ENCODE data around the gene COL6A5.

The COL6A5 gene

DNA sequence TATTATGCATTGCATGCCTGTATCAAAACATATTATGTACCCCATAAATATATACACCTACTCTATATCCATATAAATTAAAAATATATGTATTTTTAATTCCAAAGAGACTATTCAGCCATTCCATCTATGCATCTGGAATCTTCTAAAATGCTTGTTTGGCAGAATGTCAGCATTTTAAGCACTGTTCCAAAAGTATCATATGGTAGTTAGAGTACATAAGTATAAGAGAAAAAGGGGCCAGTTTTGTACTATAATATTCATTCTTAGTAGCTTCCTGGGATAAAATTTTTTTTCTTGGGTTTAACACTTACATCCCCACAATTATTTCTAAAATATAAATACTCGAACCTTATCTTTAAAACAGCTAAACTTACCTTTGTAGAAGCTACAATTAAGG, 111.1 kb downstream of the COL6A5 start:
- no peak for ATAC-seq

DNA sequence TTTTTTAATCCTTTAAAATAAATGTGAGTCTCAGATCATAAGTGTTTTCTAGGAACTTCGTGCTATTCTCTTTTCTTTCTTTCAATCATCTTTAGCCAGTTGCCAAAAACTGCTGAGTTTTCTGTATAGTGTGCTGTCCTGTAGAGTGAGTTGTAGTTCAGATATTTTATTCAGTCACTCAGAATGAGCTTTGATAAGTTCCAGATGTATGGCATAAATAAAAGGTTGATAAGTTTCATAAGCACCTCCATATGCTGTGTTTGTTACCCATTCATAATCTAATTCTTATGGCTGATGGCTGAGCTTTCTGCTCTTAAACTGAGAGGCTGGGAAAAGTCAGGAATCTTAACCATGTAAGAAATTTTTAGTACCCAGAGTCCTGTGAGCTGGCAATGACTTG, 112.2 kb downstream of the COL6A5 start:
- ATAC-seq: no peak

DNA sequence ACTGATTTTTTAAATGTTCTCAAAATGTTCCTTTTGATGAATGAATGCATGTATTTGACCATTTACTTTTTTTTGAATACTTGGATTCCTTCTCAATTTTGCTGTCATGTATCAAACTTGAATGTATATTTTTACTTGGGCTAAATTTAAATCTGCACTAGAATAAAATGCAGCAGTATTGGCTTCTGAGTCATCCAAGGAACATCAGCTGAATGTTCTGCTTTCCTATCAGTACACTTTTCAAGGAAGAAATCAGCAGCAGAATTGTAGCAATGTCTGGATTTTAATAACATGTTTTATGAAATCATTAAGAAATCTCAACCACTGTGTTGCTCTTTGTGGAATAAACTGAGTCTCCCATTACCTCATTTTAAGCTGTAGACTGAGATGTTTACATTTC, 114.5 kb downstream of the COL6A5 start:
- ATAC-seq: no peak

DNA sequence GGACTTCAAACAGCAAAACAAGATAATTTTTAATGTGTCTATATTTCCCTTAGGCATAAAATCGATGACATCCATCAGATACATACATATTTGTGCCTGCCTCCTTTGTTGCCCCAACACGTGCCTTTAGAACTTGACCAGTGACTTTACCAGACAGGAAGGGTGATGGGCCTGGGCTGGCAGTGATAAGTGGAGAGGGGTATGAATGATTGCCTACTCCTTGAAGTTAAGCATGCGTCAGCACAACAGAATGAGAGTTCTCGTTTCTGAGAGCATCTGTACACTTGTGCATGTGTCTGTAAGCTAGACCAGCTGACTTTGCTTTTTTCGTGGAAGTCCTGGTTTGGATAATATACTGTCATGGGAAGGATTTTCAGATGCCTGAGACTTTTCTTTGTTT, 116.6 kb downstream of the COL6A5 start:
- no peak for ATAC-seq

DNA sequence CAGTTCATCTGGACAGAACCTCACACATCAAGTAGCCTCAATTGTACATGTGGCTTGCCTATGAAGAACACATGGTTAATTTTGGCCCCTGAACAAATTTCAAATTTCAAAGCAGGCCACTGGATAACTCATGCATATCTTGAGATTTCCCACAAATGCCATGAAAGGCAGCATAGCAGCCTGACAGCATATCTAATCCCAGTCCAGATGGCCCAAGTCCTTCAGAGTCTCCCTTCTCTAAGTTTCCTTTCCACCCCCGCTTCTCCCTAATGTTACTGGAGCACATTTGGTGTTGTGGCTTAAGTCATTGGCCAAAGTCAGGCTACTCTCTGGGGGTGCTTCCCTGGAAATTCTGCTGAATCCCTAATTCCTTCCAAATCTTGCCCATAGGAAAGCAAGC, 117.7 kb downstream of the COL6A5 start:
- ATAC-seq: no peak

DNA sequence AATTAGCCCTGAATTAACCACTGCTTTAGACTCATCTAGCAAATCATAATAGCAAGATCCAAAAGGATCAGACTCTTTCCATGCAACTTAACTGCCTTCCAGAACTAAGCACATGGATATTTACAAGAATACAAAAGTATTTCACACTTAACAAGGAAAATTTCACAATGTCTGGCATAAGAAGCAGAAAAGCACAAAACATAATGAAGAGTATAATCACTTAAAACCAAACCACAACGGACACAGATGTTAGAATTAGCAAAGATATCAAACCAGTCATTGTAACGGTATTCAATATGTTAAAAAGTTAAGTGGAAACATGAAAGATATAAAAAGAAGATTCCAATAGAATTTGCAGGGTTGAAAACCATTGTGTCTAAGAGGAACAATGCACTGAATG, 120.0 kb downstream of the COL6A5 start:
- no peak for ATAC-seq

DNA sequence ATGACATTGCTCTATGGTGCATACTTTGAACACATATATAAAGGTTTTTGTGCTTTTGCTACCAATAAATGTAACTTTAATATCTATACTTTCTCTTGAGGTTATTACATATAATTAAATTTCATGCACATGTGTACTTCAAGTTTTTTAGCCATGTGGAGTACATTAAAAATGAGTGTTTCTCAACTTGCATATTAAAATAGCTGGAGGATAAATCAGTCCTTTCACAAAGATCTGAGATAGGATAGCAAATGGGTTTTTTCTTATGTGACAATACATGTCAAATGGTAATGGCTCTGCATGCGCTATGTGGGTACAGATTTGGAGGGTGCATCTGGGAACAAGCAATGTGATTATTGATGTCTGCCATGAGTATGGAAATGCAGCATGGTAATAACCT, 122.8 kb downstream of the COL6A5 start:
- ATAC-seq: no peak

DNA sequence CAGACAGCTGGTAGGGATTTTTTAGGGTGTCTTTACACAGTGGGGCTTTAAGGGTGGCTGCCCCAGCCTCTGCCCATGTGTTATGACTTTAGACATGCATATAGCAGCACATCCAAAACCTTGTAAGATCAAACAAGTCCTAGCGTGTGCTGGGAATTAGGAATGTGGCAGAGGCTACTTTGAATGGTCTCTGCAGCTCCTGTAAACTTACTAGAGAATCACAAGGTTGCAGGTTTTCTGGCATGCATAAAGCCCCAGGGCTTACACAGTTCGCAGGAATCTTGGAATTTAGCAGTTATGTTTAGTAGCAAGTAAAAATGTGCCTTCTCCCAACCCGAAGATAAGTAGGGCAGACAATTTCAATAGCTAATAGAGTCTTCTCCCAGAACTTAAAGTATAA, 124.7 kb downstream of the COL6A5 start:
- ATAC-seq: no peak

DNA sequence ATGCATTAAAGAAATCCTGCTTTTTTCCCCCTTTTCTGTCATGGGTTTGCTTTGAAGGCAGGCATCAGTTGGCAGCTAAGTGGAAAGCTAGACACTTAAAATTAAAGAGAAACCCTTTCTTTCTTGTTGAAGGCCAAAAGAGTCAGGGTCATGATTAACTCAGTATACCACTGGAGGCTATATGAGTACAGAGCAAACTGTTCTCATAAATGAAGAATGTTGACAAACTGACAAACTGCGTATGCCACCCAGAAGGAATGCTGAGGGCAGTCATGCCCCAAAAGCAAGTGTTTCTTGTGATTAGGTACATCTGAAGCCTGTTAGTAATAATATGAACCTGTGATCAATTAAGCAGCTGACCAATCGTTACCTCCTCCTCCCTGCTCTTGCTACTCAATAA, 127.9 kb downstream of the COL6A5 start:
- ATAC-seq: no peak

DNA sequence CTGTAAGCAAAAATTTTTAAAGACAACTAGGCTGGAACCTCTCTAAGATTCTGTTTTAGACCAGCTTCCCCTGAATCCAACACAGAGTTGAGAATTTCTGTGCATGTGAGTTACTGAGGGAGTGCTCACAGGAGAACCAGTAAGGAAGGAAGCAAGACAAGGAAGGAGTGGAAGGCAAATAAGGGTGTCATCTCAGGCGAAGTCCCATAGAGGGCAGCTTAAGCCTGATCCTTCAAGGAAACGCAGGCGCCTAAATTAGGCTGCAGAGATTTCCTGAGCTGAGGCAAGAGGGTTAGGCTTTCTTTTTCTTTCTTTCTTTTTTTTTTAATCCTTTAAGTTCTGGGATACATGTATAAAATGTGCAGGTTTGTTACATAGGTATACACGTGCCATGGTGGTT, 135.3 kb downstream of the COL6A5 start:
- ATAC-seq: no peak

DNA sequence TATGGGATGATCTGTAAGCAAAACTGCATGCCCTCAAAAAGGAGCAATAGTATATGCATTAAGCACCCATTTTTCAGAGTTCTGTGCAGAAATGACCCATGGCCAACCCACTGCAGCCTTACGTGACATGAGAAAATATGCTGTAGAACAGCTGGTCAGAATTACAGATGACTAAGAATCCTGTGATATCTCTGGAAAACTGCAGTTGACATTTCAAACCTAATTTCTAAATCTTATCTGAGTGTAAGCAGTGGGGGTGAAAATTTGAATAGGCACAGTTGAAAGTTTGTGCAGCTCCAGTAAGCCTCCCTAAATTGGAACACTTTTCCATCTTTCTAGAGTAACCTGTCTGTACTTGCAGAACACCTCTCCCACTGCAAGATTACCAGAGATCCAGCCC, 142.8 kb downstream of the COL6A5 start:
- no peak for ATAC-seq

DNA sequence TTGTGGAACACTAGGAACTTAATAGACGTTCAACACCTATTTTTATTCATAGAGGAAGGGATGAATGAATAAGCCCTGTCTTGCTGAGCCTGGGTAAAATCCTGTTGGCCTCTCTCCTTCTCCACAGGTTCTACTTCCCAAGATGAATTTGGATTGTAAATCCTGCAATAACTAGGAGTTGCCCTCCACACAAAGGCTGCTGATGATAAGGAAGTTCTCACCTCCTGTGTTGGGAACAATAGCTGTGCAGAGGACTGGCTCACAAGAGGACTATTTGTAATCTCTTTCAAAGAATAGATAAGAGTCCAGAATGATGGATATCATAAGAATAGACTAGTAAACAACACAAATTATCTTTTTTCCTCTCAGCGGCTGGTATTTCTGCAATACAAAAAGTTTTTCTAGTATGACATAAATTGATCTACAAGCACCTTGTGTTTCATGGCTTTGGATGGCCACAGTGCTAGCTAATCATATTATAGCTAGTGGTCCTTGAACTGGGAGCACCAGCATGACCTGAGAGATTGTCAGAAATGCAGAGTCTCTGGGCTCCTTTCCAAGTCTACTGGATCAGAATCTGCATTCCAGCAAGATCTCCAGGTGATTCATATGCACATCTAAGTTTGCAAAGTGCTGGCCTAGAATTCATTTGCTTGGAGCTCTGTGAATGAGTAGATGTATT, 143.4 kb downstream of the COL6A5 start:
- ATAC-seq: no peak

DNA sequence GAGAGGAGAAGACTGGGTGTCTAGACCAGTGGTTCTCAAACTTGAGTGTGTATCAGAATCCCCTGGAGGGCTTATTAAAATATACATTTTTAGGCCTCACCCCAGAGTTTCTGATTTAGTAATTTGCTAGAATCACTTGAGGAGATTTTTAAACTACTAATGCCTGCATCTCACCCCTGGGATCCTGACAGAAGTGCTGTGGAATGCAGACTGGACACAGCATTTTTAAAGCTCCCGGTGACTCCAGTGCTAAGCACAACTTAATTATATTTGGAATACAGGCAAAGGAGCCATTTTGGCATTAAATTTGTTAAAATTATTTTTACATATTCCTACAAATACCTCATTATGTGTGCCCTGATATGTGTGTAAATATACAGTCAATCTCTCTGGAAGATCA, 144.8 kb downstream of the COL6A5 start:
- no peak for ATAC-seq

DNA sequence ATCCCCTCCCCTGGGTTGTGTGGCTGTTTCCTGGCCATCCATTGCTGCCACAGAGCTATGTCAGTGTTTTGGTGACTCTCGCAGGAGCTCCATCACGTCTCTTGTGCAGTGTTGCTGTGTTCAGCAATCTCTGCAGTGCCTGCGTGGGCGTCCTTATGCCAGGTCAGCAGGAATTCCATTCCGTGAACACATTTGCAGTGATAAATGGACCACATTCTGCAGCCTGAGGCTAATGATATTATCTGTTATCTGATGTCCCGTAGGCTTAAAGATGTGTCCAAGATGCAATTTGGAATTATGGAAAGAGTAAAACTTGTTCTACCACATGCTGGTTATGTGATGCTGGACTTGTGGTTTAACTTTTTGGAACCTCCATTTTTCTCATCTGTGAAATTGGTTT, 146.0 kb downstream of the COL6A5 start:
- no peak for ATAC-seq

DNA sequence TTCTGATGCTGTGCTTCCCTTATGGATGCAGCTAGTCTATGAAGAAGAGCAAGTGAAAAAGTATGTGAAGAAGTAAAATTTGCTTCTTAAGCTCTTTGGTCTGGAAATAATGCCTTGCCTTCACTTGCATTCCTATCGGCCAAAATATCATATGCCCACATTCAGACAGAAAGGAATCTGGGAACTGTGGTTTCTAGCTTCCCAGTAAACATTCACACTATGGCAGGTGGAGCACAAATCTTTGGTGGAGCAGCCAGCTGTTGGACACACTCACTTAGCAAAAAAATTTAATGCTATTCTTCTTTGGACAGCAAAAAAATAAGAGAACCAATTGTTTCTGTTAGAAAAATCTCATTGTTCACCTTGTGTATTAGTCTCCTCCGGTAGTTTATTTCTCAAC, 159.2 kb downstream of the COL6A5 start:
- no peak for ATAC-seq

DNA sequence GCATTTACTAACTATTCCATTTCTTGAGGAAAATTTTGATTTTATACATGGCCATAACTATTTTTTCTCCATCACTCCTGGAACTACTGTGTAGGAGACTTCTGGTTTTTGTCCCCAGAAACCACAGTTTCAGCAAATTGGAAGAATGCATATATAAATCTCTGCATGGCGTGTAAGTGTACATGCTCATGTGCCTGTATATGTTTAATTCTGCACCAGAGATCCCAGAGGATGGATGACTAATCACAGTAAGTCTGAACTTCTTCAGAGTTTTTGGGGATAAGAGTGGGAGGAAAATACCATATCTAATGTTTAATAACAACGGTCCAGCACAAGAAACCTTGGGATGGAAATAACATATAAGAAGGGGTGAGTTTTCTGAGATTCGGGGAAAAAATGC, 160.6 kb downstream of the COL6A5 start:
- ATAC-seq: no peak

DNA sequence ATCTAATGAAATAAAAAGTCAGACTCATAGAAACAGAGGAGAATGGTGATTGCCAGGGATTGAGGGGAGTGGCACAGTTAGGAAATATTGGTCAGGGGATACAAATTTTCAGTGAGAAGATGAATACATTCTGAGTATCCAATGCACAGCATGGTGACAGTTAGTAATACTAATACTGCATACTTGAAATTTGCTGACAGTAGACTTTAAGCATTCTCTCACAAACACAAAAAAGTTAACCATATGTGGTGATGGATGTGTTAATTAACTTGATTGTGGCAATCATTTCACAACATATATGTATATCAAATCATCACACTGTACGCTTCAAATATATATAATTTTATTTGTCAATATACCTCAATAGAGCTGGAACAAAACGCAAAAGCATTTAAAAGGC, 162.3 kb downstream of the COL6A5 start:
- ATAC-seq: no peak

DNA sequence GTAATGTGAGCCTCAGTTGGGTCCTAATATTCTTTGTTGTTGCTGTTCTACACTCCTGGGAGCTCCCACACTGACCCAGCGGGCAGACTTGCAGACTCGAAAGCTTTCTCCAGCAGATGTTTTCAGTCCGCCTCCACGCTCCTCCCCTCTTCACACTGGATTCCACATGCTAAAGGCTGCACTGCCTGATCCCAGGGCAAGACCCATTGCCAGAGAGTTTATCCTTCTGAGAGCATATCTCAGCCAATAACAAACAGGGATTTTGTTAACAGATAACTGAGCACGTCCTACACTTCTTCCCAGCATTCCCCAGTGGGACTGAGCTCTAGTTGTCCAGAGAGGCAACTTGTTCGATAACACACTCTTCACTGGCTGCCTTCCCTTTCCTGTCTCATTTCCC, 163.5 kb downstream of the COL6A5 start:
- no peak for ATAC-seq

DNA sequence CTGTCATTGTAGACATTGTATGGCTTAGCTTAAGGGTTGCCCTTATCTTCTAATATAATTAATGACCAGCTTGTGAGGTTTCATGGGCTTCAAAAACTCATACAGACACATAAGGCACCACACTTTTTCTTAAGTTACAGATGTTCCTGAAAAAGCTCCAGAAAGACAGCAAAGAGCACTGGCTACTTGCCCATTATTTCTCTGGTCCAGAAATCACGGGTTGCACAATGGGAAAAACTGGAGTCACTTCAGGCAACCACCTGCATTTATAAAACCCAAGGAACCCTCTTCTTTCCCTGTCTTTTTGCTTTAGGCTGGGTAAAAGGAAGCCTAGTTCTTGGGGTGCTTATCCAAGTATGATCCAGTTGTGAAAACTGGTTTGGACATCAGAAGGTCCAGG, 169.2 kb downstream of the COL6A5 start:
- no peak for ATAC-seq

DNA sequence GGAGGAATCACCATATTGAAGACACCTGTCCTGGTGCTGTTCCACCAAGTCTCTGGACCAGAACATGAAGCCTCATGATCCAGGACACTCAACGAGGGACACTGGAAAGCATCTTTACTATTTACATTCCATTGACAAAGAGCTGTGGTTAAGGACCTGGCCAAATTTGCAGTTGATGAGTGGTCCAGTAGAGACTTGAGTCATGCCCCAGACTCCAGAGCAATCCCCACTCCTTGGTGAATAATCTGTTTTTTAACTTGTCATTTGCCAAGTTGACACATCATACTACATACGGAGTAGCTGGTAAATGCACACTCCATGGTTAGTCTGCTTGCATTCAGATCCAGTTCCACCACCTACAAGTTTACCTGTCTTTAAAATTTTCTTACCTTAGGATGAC, 170.3 kb downstream of the COL6A5 start:
- ATAC-seq: no peak

DNA sequence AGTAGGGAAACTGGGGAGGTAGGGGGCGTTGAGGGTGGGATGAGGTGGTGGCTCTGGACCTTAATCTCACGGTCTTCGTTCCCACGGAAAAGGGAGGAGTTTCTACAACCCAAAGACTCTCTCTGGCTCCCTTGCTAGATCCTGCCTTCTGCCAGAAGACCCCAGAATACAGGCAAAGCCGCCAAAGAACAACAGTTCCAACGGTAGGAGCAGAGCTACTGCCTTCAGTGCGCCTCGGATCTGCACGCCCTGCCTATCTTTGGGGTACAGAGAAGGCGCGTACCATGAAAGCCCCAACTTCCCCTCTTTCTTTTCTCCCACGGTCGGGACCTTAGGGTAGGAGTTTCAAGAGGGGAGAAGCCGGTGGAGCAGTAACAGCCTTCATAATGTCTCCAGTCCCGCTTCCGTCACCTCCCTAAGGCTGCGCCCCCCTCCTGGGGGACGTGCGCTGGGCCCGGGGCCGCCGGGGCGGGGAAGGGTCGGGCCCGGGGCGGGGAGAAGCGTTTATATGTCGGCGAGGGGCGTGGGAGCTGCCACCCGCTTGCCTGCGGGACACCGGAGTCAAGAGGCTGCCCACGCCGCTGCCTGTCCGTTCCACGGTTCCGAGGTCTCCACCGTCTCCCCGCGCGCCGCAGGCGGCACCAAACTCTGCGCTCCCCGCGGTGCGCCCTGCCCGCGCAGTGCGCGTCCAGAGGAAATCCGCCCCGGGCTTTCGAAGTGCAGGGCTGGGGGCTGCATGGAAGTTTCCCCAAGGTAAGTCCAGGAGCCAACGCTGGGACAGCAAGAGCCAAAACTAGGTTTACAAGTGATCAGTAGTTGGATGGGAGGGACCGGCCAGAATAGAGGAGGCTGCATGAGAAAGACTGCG, 171.4 kb downstream of the COL6A5 start, which contains the start of gene COL6A6:
Gene COL6A6, plus strand, starts transcription at position 533 of the 868 bp plus-strand sequence. CDS start 43,188 bp downstream, outside the sequence.
- ATAC-seq: no peak

DNA sequence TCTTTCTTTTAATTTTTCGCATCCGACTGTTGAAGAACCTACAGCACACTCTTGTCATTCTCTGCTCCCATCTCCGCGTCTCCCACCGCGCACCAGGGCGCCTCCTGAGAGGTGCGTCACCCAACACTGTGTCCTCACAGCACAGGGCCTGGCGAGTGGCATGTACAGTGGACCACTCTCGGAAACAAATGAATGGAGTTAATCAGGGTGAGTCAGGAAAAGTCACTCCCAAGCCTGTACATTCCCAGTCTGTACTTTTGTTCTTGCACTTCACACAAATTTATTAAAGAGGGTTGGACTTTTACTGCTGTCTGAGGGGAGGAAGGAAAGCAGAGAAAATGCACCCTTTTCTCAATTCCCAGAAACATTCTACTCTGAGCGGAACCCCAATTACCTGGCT, 172.1 kb downstream of the COL6A5 start:
- ATAC-seq: no peak

DNA sequence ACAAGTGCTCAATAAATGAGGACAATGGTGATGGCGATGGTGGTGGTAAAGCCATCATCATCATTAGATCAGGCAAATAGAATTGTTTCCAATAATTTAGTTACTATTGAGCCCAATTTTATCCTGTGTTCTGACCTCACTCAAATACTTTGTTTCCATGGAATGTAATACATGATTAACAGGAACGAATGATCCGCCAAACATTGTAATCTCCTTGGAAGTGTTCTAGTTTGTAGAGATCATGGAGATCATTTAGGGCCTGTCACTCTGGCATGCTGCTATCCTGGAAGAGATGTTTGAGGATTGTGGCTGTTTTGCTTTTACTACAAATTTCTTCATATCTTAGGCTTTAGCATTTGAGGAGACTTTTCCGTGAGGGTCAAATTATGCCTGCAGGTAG, 174.3 kb downstream of the COL6A5 start:
- no peak for ATAC-seq

DNA sequence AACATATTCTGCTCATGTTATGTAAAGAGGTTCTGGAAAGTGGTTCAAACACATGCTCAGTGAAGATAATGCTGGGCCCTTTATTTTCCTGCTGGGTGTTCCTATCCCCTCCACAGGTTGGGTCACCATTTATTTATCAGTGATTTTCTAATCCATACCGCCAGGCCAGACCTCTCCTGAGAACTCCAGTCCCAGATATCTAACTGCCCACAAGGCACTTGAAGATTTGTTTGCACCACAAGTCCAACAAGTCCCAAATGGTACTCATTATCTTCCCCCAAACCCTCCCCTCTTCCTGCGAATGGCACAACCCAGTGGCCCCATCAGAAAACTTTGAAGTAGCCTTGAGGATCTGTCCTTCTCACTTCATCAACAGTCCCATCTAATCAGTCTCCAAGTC, 176.9 kb downstream of the COL6A5 start:
- no peak for ATAC-seq
